Small intestine (tissue), 7 donors: ENCODE data around the gene SCGB1C1. TPM values are rescaled to one million over a fixed set of nuclear protein-coding genes. Genes with fewer than 3 reads are reported as not detected.
"Not testable (repeated sequence)": the region's sequence is repeated elsewhere in the genome, so short reads cannot be mapped to it uniquely, and the experiment has no call there.

ENCODE experiments used
- DNase-seq, 2 donors: peaks; one replicate each; pipeline versions ENCODE4 v3.0.0 to v3.0.0-alpha.2; 2013
- FAIRE-seq: peaks from 2 replicates; lab custom pipeline; 2012; peaks lifted over from hg19 to GRCh38; lab: Jason Lieb, UNC
- H3K27ac ChIP-seq, 3 donors: one replicate each; pipeline ENCODE4 v1.5.1; 2013; ENCODE audit warnings: low read length in 2 of 3, mild to moderate bottlenecking in 2 of 3, control low read depth in 1 of 3, inconsistent platforms in 1 of 3, low read depth in 1 of 3, moderate library complexity in 1 of 3
- H3K27me3 ChIP-seq, 3 donors: one replicate each; pipeline ENCODE4 v1.6.1; 2013; ENCODE audit warnings: low read length in 3 of 3, inconsistent platforms in 1 of 3; ENCODE audit not compliant: control insufficient read depth in 3 of 3, insufficient read depth in 3 of 3
- H3K36me3 ChIP-seq, 3 donors: one replicate each; pipeline ENCODE4 v1.6.1; 2013; ENCODE audit warnings: low read length in 3 of 3, inconsistent platforms in 1 of 3, low read depth in 1 of 3, mild to moderate bottlenecking in 1 of 3, moderate library complexity in 1 of 3; ENCODE audit not compliant: control insufficient read depth in 3 of 3, insufficient read depth in 2 of 3
- H3K4me1 ChIP-seq, 3 donors: one replicate each; pipeline ENCODE4 v1.6.1; 2013; ENCODE audit warnings: low read length in 2 of 3, inconsistent platforms in 1 of 3, low read depth in 1 of 3, mild to moderate bottlenecking in 1 of 3, moderate library complexity in 1 of 3; ENCODE audit not compliant: control insufficient read depth in 3 of 3, insufficient read depth in 2 of 3
- H3K4me3 ChIP-seq, 3 donors: one replicate each; pipeline ENCODE4 v1.5.1; 2013; ENCODE audit warnings: low read length in 3 of 3, control low read depth in 1 of 3, inconsistent platforms in 1 of 3, low read depth in 1 of 3, mild to moderate bottlenecking in 1 of 3, moderate library complexity in 1 of 3
- H3K9me3 ChIP-seq, 2 donors: one replicate each; pipeline ENCODE4 v1.6.1; 2013; ENCODE audit warnings: low read depth in 1 of 2, low read length in 1 of 2; ENCODE audit not compliant: control insufficient read depth in 2 of 2, insufficient read depth in 1 of 2
- WGBS, 3 donors: extraction: QIAGEN DNeasy Blood & Tissue Kit; methylation state at CpG; one replicate each; pipeline ENCODE4 v1.1.7; 2013; 5-methylcytosine and 5-hydroxymethylcytosine counted together
- polyA plus RNA-seq, 4 donors: library from polyadenylated mRNA; stranded (reverse) in 3 of 4; unstranded in 1 of 4; fragments of 200-250 nt in 3 of 4; fragments of 120-200 nt in 1 of 4; gene quantifications; one replicate each; pipeline versions ENCODE4 v1.2.1 to v1.2.3, GENCODE V29; 2013
- donor health status: healthy with polysubstance abuse.
- donor health status: control.
- donor health status: control.
- donor health status: Bipolar disorder and iron deficiency.
- donor health status: healthy.

SCGB1C1 gene
- polyA plus RNA-seq, 4 donors: not detected

GRCh38 chr11:218815-219593 is 26.1 kb downstream of the SCGB1C1 start:
- FAIRE-seq (no peak), DNase-seq (no peak)
- no peaks in the 10 kb centered on the region for H3K9me3 ChIP-seq
- peaks cover 0 to 66% (median 15%) of the 10 kb centered on the region in 3 donors for H3K36me3 ChIP-seq
- H3K27ac ChIP-seq: no peak overlapping the region
- no peaks in the 10 kb centered on the region for H3K27me3 ChIP-seq
- WGBS, 3 donors: 89 to 95% (median 92%) methylated on average over 29 of the region's 29 CpGs
- H3K4me1 ChIP-seq: no peaks in the 10 kb centered on the region
- no peak overlapping the region for H3K4me3 ChIP-seq

GRCh38 chr11:220641-221215 is 27.9 kb downstream of the SCGB1C1 start:
- DNase-seq, H3K4me1 ChIP-seq, H3K27me3 ChIP-seq, H3K27ac ChIP-seq, H3K9me3 ChIP-seq, FAIRE-seq, H3K4me3 ChIP-seq: not testable (repeated sequence)
- 90 to 98% (median 95%) methylated on average over 2 to 3 of the region's 3 CpGs for WGBS, 3 donors
- peaks cover 0 to 57% (median 2%) of the 10 kb centered on the region in 3 donors for H3K36me3 ChIP-seq

GRCh38 chr11:221539-221938 is 28.7 kb downstream of the SCGB1C1 start:
- 84 to 93% (median 91%) methylated on average over 7 of the region's 7 CpGs for WGBS, 3 donors
- no peaks in the 10 kb centered on the region for H3K9me3 ChIP-seq
- FAIRE-seq (no peak), DNase-seq (no peak)
- no peaks in the 10 kb centered on the region for H3K4me1 ChIP-seq
- no peak overlapping the region for H3K4me3 ChIP-seq
- H3K27me3 ChIP-seq: no peaks in the 10 kb centered on the region
- H3K36me3 ChIP-seq: peaks cover 0 to 52% (median 2%) of the 10 kb centered on the region in 3 donors
- H3K27ac ChIP-seq: no peak overlapping the region

GRCh38 chr11:221998-222789 is 29.3 kb downstream of the SCGB1C1 start:
- H3K4me1 ChIP-seq: no peaks in the 10 kb centered on the region
- no peak overlapping the region for H3K27ac ChIP-seq
- 91 to 92% (median 92%) methylated on average over 14 of the region's 14 CpGs for WGBS, 3 donors
- no peak overlapping the region for H3K4me3 ChIP-seq
- peaks cover 0 to 49% (median 2%) of the 10 kb centered on the region in 3 donors for H3K36me3 ChIP-seq
- H3K27me3 ChIP-seq: no peaks in the 10 kb centered on the region
- no peak for FAIRE-seq
- H3K9me3 ChIP-seq: no peaks in the 10 kb centered on the region
- no peak for DNase-seq

- no peak overlapping the region for H3K27ac ChIP-seq
- H3K27me3 ChIP-seq: no peaks in the 10 kb centered on the region
- DNase-seq (no peak), FAIRE-seq (no peak)
- 86 to 91% (median 89%) methylated on average over 14 to 16 of the region's 16 CpGs for WGBS, 3 donors
- no peaks in the 10 kb centered on the region for H3K4me1 ChIP-seq
- peaks cover 0 to 47% (median 2%) of the 10 kb centered on the region in 3 donors for H3K36me3 ChIP-seq
- no peak overlapping the region for H3K4me3 ChIP-seq
- H3K9me3 ChIP-seq: no peaks in the 10 kb centered on the region
Measured at GRCh38 chr11:223026-223789, 30.3 kb downstream of the SCGB1C1 start.

- H3K27ac ChIP-seq: no peak overlapping the region
- H3K4me3 ChIP-seq: no peak overlapping the region
- 92 to 100% (median 99%) methylated on average over 7 to 9 of the region's 9 CpGs for WGBS, 3 donors
- no peaks in the 10 kb centered on the region for H3K4me1 ChIP-seq
- H3K36me3 ChIP-seq: peaks cover 0 to 42% (median 3%) of the 10 kb centered on the region in 3 donors
- no peaks in the 10 kb centered on the region for H3K9me3 ChIP-seq
- DNase-seq (no peak), FAIRE-seq (no peak)
- H3K27me3 ChIP-seq: no peaks in the 10 kb centered on the region
Measured at GRCh38 chr11:223884-224283, 31.0 kb downstream of the SCGB1C1 start.

- WGBS, 3 donors: 85 to 93% (median 90%) methylated on average over 7 of the region's 7 CpGs
- no peaks in the 10 kb centered on the region for H3K27me3 ChIP-seq
- no peaks in the 10 kb centered on the region for H3K9me3 ChIP-seq
- H3K27ac ChIP-seq: no peak overlapping the region
- no peaks in the 10 kb centered on the region for H3K4me1 ChIP-seq
- FAIRE-seq: no peak
- DNase-seq: no peak
- H3K36me3 ChIP-seq: peaks cover 0 to 42% (median 2%) of the 10 kb centered on the region in 3 donors
- no peak overlapping the region for H3K4me3 ChIP-seq
Measured at GRCh38 chr11:224424-224823, 31.5 kb downstream of the SCGB1C1 start.
